ENCODE data around the gene RAPGEF5.

Gene RAPGEF5

DNA sequence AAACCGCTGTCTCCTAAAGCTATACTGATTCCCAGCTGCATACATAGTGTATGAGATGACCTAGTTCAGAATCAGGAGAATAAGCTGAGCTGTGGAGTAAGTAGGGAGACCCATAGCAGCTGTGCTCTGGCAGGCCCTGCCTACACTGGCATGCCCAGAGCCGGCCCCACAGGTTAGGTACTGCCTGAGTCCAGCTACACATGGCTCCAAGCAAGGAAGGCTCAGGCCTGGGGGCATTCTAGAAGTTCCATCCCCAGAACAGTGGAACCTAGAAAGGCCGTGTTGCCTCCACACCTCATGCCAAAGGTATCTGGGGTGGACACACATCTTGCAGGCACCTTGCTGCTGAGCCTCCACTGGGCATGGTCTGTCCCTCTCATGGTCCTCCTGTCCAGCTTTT lies 215.6 kb downstream of the RAPGEF5 start:
- Histone ChIP-seq H3K4me1 (ENCODE audit: insufficient read depth, poor library complexity, severe bottlenecking) (no peaks in the 10 kb centered on the region), H3K9me3 (ENCODE audit: severe bottlenecking) (no peaks in the 10 kb centered on the region), H3K27ac (ENCODE audit: poor library complexity, severe bottlenecking) (no peak overlapping the region), H3K27me3 (ENCODE audit: insufficient read depth, poor library complexity, severe bottlenecking) (no peaks in the 10 kb centered on the region), H3K4me3 (ENCODE audit: severe bottlenecking) (no peak overlapping the region), H3K36me3 (ENCODE audit: low read depth) (peaks cover 7% of the 10 kb centered on the region; the same call in 1 of the 2 replicates)
- DNase-seq (ENCODE audit: low spot score) (no peak), ATAC-seq (ENCODE audit: low read depth) (no peak)
- TF ChIP-seq, protein P1, sequence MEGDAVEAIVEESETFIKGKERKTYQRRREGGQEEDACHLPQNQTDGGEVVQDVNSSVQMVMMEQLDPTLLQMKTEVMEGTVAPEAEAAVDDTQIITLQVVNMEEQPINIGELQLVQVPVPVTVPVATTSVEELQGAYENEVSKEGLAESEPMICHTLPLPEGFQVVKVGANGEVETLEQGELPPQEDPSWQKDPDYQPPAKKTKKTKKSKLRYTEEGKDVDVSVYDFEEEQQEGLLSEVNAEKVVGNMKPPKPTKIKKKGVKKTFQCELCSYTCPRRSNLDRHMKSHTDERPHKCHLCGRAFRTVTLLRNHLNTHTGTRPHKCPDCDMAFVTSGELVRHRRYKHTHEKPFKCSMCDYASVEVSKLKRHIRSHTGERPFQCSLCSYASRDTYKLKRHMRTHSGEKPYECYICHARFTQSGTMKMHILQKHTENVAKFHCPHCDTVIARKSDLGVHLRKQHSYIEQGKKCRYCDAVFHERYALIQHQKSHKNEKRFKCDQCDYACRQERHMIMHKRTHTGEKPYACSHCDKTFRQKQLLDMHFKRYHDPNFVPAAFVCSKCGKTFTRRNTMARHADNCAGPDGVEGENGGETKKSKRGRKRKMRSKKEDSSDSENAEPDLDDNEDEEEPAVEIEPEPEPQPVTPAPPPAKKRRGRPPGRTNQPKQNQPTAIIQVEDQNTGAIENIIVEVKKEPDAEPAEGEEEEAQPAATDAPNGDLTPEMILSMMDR (IDR thresholded peaks at IDR 0.05; ENCODE audit: poor library complexity, severe bottlenecking): no peak

DNA sequence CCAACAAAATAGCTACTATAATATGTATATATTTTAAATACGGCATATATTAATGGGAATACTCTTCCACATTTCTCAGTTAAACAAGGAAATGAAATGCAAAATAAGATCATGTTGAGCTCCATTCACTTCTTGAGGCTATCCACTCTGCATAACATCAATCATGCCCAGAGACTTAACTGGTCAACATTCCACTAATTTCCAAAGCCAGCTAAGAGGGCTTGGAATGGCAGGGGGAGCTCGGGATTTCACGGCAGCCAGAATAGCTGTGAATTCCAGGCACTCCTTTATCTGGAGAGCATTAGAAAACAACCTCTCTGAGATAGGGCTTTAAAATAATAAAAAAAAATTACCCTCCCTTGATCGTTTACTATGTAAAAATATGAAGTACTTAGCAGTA lies 216.4 kb downstream of the RAPGEF5 start:
- ATAC-seq (ENCODE audit: low read depth) (no peak), DNase-seq (ENCODE audit: low spot score) (no peak)
- Histone ChIP-seq H3K27me3 (ENCODE audit: insufficient read depth, poor library complexity, severe bottlenecking) (no peaks in the 10 kb centered on the region), H3K4me3 (ENCODE audit: severe bottlenecking) (no peak overlapping the region), H3K27ac (ENCODE audit: poor library complexity, severe bottlenecking) (no peak overlapping the region), H3K9me3 (ENCODE audit: severe bottlenecking) (no peaks in the 10 kb centered on the region), H3K36me3 (ENCODE audit: low read depth) (peaks cover 7% of the 10 kb centered on the region; the same call in 1 of the 2 replicates), H3K4me1 (ENCODE audit: insufficient read depth, poor library complexity, severe bottlenecking) (no peaks in the 10 kb centered on the region)
- TF ChIP-seq, protein P1 (IDR thresholded peaks at IDR 0.05; ENCODE audit: poor library complexity, severe bottlenecking): no peak

DNA sequence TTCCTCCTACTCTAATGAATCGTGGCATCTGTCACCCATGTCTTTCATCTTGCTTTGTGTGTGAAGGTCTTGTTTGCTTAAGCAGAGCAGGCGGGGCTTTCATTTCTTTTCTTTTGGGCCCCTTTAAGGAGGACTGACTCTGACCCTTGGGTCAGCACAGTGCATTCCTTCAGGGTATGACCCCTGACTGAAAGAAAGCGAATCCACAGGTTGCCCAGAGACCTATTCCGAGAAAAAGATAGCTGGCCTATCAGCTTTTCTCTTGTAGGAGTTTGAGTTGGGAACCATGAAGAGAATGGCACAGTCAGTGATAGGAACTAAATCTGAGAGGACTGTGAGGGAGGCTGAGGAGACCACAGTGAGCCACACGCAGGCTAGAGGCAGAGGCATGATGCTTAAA lies 218.1 kb downstream of the RAPGEF5 start:
- peaks cover 11% of the 10 kb centered on the region; the same call in 1 of the 2 replicates for H3K36me3 ChIP-seq (ENCODE audit: low read depth)
- H3K9me3 ChIP-seq (ENCODE audit: severe bottlenecking): no peaks in the 10 kb centered on the region
- no peak overlapping the region for H3K27ac ChIP-seq (ENCODE audit: poor library complexity, severe bottlenecking)
- no peaks in the 10 kb centered on the region for H3K27me3 ChIP-seq (ENCODE audit: insufficient read depth, poor library complexity, severe bottlenecking)
- no peak overlapping the region for H3K4me3 ChIP-seq (ENCODE audit: severe bottlenecking)
- TF ChIP-seq, protein P1 (IDR thresholded peaks at IDR 0.05; ENCODE audit: poor library complexity, severe bottlenecking): no peak
- no peaks in the 10 kb centered on the region for H3K4me1 ChIP-seq (ENCODE audit: insufficient read depth, poor library complexity, severe bottlenecking)
- no peak for ATAC-seq (ENCODE audit: low read depth)
- DNase-seq (ENCODE audit: low spot score): no peak

DNA sequence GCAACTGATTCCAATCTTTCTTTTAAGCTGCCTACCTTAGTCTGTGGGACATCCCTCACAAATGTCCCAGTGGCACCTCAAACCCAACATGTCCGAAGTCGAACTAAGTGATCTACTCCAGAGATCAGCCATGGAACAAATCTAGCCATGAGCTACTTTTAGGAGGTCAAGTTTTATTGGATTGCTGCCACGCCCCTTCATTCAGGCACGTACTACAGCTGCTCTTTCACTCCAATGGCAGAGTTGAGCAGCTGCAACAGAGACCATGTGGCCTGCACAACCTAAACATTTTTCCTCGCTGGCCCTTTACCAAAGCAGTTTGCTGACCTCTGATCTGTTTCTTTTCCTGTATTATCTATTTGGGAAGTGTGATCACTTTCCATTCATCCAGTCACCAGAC lies 218.8 kb downstream of the RAPGEF5 start:
- Histone ChIP-seq H3K27ac (ENCODE audit: poor library complexity, severe bottlenecking) (no peak overlapping the region), H3K27me3 (ENCODE audit: insufficient read depth, poor library complexity, severe bottlenecking) (no peaks in the 10 kb centered on the region), H3K9me3 (ENCODE audit: severe bottlenecking) (no peaks in the 10 kb centered on the region), H3K4me1 (ENCODE audit: insufficient read depth, poor library complexity, severe bottlenecking) (no peaks in the 10 kb centered on the region), H3K36me3 (ENCODE audit: low read depth) (peaks cover 11% of the 10 kb centered on the region; the same call in 1 of the 2 replicates), H3K4me3 (ENCODE audit: severe bottlenecking) (no peak overlapping the region)
- ATAC-seq (ENCODE audit: low read depth) (no peak), DNase-seq (ENCODE audit: low spot score) (no peak)
- TF ChIP-seq, protein P1 (IDR thresholded peaks at IDR 0.05; ENCODE audit: poor library complexity, severe bottlenecking): no peak

DNA sequence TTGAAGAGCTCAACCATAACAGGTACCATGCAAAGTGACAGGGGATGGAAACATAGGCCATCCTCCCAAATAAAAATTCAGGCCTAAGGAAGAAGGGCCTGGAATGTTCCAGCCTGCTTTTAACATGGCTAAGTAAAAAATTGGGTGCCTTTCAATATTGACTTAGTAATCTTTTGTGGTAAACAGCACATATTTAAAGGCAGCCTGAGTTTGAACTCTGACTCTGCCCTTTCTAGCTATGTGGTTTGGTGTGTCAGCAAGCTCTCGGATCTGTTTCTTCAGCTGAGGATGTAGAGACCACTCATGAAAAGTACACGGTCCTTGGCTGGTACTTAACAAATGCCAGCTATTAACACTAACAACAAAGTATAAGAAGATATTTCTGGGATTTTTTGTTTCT lies 219.5 kb downstream of the RAPGEF5 start:
- Histone ChIP-seq H3K36me3 (ENCODE audit: low read depth) (peaks cover 11% of the 10 kb centered on the region; the same call in 1 of the 2 replicates), H3K4me1 (ENCODE audit: insufficient read depth, poor library complexity, severe bottlenecking) (no peaks in the 10 kb centered on the region), H3K27ac (ENCODE audit: poor library complexity, severe bottlenecking) (no peak overlapping the region), H3K9me3 (ENCODE audit: severe bottlenecking) (no peaks in the 10 kb centered on the region), H3K27me3 (ENCODE audit: insufficient read depth, poor library complexity, severe bottlenecking) (no peaks in the 10 kb centered on the region), H3K4me3 (ENCODE audit: severe bottlenecking) (no peak overlapping the region)
- DNase-seq (ENCODE audit: low spot score) (no peak), ATAC-seq (ENCODE audit: low read depth) (no peak)
- TF ChIP-seq, protein P1 (IDR thresholded peaks at IDR 0.05; ENCODE audit: poor library complexity, severe bottlenecking): no peak

Data from RWPE2 (cell line).